KMS-11 (cell line): ENCODE data around the gene TDRD3.

Experiments
- H2AFZ ChIP-seq: fragments of 200-600 bp; sonication (generic); 2 replicates; pipeline ENCODE4 v1.6.1; 2016; ENCODE audit warnings: antibody characterized with exemption, mixed run types, low read depth
- H3K27ac ChIP-seq: fragments of 200-600 bp; sonication (generic); 2 replicates; pipeline ENCODE4 v1.6.1; 2016; ENCODE audit warnings: mild to moderate bottlenecking, mixed run types
- H3K27me3 ChIP-seq: fragments of 200-600 bp; sonication (generic); 2 replicates; pipeline ENCODE4 v1.6.1; 2017; ENCODE audit warnings: mild to moderate bottlenecking, low read depth, mixed run types, moderate library complexity; ENCODE audit not compliant: insufficient read depth
- H3K36me3 ChIP-seq: fragments of 200-600 bp; sonication (generic); 2 replicates; pipeline ENCODE4 v1.6.1; 2017; ENCODE audit warnings: mild to moderate bottlenecking, mixed run types; ENCODE audit not compliant: insufficient read depth
- H3K4me1 ChIP-seq: fragments of 200-600 bp; sonication (generic); 2 replicates; pipeline ENCODE4 v1.6.1; 2016; ENCODE audit warnings: mild to moderate bottlenecking, low read depth, mixed run types; ENCODE audit not compliant: poor library complexity, severe bottlenecking
- H3K4me2 ChIP-seq: fragments of 200-600 bp; sonication (generic); 2 replicates; pipeline ENCODE4 v1.7.0; 2016; ENCODE audit warnings: mild to moderate bottlenecking, mixed run types
- H3K4me3 ChIP-seq: fragments of 200-600 bp; sonication (generic); IDR thresholded peaks from 2 replicates; pipeline ENCODE4 v1.6.1; 2017; ENCODE audit warnings: low read depth, low read length, mixed read lengths; ENCODE audit not compliant: insufficient read depth
- H3K79me2 ChIP-seq: fragments of 200-600 bp; sonication (generic); 2 replicates; pipeline ENCODE4 v1.6.1; 2016; ENCODE audit warnings: low read depth, mixed run types; ENCODE audit not compliant: insufficient read depth
- H3K9ac ChIP-seq: fragments of 200-600 bp; sonication (generic); 2 replicates; pipeline ENCODE4 v1.6.1; 2016; ENCODE audit warnings: mild to moderate bottlenecking, mixed run types
- H4K20me1 ChIP-seq: fragments of 200-600 bp; sonication (generic); 2 replicates; pipeline ENCODE4 v1.6.1; 2016; ENCODE audit warnings: mild to moderate bottlenecking, mixed run types; ENCODE audit not compliant: insufficient read depth
- TF ChIP-seq, protein P1 (sequence below): fragments of 200-600 bp; sonication (generic); conservative IDR thresholded peaks from 2 replicates; pipeline ENCODE4 v1.6.1; 2017; ENCODE audit warnings: low read depth, mild to moderate bottlenecking, antibody characterized with exemption, low read length, moderate library complexity, mixed read lengths

Gene TDRD3

DNA sequence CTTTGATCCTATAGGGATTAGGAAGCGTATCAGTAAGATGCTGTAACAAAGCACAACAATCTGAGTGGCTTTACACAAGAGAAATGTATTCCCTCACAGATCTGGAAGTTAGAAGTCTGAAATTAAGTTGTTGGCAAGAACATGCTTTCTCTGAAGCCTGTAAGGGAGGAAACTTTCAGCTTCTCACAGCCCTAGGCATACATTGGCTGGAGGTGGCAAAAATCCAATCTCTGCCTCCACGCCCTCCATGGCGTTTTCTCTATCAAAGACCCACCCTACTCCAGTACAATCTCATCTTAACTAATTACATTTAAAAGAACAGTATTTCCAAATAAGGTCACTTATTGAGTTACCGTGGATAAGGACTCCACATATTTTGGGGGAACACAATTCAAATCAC lies 211.9 kb downstream of the TDRD3 start:
- H3K27ac ChIP-seq, result no peak overlapping the region
- no peak overlapping the region for H3K4me3 ChIP-seq
- H3K4me2 ChIP-seq, result no peak overlapping the region
- no peaks in the 10 kb centered on the region for H3K79me2 ChIP-seq
- H3K27me3 ChIP-seq, result no peaks in the 10 kb centered on the region
- TF ChIP-seq, protein P1, sequence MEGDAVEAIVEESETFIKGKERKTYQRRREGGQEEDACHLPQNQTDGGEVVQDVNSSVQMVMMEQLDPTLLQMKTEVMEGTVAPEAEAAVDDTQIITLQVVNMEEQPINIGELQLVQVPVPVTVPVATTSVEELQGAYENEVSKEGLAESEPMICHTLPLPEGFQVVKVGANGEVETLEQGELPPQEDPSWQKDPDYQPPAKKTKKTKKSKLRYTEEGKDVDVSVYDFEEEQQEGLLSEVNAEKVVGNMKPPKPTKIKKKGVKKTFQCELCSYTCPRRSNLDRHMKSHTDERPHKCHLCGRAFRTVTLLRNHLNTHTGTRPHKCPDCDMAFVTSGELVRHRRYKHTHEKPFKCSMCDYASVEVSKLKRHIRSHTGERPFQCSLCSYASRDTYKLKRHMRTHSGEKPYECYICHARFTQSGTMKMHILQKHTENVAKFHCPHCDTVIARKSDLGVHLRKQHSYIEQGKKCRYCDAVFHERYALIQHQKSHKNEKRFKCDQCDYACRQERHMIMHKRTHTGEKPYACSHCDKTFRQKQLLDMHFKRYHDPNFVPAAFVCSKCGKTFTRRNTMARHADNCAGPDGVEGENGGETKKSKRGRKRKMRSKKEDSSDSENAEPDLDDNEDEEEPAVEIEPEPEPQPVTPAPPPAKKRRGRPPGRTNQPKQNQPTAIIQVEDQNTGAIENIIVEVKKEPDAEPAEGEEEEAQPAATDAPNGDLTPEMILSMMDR, result no peak
- no peaks in the 10 kb centered on the region for H3K4me1 ChIP-seq
- H3K36me3 ChIP-seq, result no peaks in the 10 kb centered on the region
- H4K20me1 ChIP-seq, result no peaks in the 10 kb centered on the region
- H3K9ac ChIP-seq, result no peak overlapping the region
- no peak overlapping the region for H2AFZ ChIP-seq

DNA sequence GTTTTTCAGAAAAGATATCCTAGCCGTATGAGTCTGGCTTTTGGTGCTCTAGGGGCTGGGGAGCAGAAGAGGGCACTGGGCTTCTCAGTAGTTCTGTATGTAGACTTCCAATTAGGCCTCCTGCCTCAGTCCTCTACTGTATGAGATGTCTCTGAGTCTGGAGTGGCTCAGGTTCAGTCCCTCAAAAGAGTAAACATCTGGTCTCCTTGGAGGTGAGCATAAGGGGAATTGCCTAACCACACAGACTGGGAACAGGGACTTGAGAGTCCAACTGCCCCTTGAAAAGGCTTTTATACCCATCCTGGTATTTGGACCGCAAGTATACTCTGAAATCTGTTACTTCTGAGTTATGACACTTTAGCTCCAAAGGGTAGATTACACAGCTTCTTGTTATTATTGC lies 214.5 kb downstream of the TDRD3 start:
- no peak overlapping the region for H3K9ac ChIP-seq
- no peaks in the 10 kb centered on the region for H3K79me2 ChIP-seq
- H3K4me2 ChIP-seq, result no peak overlapping the region
- no peaks in the 10 kb centered on the region for H3K27me3 ChIP-seq
- no peaks in the 10 kb centered on the region for H4K20me1 ChIP-seq
- TF ChIP-seq, protein P1, result no peak
- H3K27ac ChIP-seq, result no peak overlapping the region
- H3K4me1 ChIP-seq, result no peaks in the 10 kb centered on the region
- no peak overlapping the region for H2AFZ ChIP-seq
- no peaks in the 10 kb centered on the region for H3K36me3 ChIP-seq
- H3K4me3 ChIP-seq, result no peak overlapping the region

DNA sequence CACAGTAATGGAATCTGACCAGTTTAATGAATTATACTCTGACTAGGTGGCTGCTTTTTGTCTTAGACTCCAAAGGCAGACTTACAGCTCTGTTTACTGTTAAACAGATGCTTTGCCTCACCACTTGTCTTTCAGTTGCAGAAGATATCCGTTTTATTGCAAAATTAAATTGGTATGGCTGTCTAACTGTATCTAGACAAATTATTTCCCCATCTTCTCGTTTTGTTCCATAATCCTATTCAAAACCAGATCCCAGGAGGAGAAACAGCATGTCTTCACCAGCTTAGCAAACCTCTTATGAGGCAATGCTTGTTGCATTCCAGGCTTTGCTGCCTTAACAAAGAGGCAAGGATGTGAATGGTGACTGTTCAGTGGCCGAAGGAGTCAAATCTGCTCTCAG lies 215.6 kb downstream of the TDRD3 start:
- H3K4me3 ChIP-seq, result no peak overlapping the region
- H3K4me2 ChIP-seq, result no peak overlapping the region
- H3K27me3 ChIP-seq, result no peaks in the 10 kb centered on the region
- TF ChIP-seq, protein P1, result no peak
- H3K79me2 ChIP-seq, result no peaks in the 10 kb centered on the region
- H2AFZ ChIP-seq, result no peak overlapping the region
- no peak overlapping the region for H3K9ac ChIP-seq
- no peaks in the 10 kb centered on the region for H3K4me1 ChIP-seq
- H3K36me3 ChIP-seq, result no peaks in the 10 kb centered on the region
- no peak overlapping the region for H3K27ac ChIP-seq
- no peaks in the 10 kb centered on the region for H4K20me1 ChIP-seq

DNA sequence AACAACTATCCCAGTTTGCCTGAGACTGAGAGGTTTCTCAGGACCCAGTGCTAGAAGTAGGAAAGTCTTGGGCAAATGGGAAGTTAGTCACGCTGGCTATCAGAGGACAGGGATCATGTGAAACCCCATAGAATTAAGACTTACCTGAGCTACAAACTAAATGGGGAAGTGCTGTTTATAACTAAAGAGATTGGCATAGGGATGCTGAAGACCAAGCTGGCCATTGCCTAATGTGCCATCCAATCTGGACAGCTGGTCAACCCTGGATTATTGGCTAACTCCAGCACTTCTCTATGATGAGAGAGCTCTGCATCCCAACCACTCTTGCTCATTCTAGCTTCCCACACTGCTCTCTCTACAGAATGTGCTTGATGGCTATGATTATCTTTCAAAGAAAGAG lies 216.1 kb downstream of the TDRD3 start:
- TF ChIP-seq, protein P1, result no peak
- H3K4me2 ChIP-seq, result no peak overlapping the region
- H3K4me3 ChIP-seq, result no peak overlapping the region
- H3K79me2 ChIP-seq, result no peaks in the 10 kb centered on the region
- no peaks in the 10 kb centered on the region for H3K4me1 ChIP-seq
- H3K27ac ChIP-seq, result no peak overlapping the region
- no peak overlapping the region for H2AFZ ChIP-seq
- no peak overlapping the region for H3K9ac ChIP-seq
- H3K36me3 ChIP-seq, result no peaks in the 10 kb centered on the region
- H3K27me3 ChIP-seq, result no peaks in the 10 kb centered on the region
- H4K20me1 ChIP-seq, result no peaks in the 10 kb centered on the region
